Kidney epithelial cell (primary cell): ENCODE measurements around the gene EPHA8. TPM values are rescaled to one million over a fixed set of nuclear protein-coding genes. Genes with fewer than 3 reads are reported as not detected.

Source experiments
- DNase-seq: peaks from one replicate; pipeline ENCODE4 v3.0.0-alpha.2; 2010; ENCODE audit warnings: low read depth
- H3K27me3 ChIP-seq: 2 replicates; pipeline ENCODE4 v1.6.0; 2011; ENCODE audit warnings: low read length; ENCODE audit not compliant: control insufficient read depth, insufficient read depth
- H3K36me3 ChIP-seq: 2 replicates; pipeline ENCODE4 v1.5.1; 2011; ENCODE audit warnings: low read length; ENCODE audit not compliant: control insufficient read depth, insufficient read depth
- H3K4me3 ChIP-seq: 2 replicates; pipeline ENCODE4 v1.5.1; 2011; ENCODE audit warnings: low read depth, mild to moderate bottlenecking, control low read depth, low read length
- total RNA-seq: library from RNA; depleted of rRNA; stranded (reverse); fragments of >200 nt; gene quantifications from 2 replicates; pipeline ENCODE4 v1.2.3, GENCODE V29; 2015
- TF ChIP-seq, protein P1 (sequence below): IDR thresholded peaks from 2 replicates; pipeline ENCODE4 v1.5.1; 2011; ENCODE audit warnings: mild to moderate bottlenecking, moderate library complexity, low read length, control low read depth, inconsistent platforms; ENCODE audit not compliant: insufficient read depth, poor library complexity, severe bottlenecking

Gene EPHA8
- total RNA-seq, 1 donor from 2014 or later: not detected

DNA sequence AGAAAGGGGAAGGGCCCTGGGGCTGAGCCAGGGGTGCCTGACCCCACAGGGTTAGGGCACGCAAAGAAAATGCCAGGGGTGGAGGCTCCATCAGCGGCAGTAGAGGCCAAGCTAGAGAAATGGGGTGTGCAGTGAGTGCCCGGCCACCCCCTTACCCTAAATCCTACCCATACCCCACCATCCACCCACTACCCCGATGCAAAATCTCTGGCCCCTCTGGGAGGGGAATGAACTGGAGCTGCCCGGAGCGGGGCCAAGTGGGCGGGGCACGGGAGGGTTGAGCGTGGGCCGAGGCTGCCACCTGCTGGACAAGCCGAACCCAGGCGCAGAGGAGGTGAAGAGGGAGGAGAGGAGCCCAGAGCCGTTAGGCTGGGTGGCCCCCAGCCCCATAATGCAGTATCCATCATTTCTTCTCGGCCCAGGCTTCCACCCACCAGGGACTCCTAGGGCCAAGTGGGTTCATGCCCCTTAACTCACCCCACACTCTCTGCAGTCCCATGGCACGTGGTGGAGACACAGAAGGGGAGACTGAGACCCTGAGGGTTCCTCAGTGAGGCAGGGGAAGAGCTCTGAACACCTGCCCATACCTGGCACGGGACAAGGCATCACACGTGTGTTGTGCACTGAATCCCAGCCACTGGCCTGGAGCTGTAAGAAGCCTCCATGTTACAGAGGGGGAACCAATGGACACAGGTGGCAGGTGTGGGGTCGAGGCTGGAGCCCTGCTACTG is 78.8 kb downstream of the EPHA8 start:
- no peak for DNase-seq
- no peaks in the 10 kb centered on the region for H3K36me3 ChIP-seq
- TF ChIP-seq, protein P1, sequence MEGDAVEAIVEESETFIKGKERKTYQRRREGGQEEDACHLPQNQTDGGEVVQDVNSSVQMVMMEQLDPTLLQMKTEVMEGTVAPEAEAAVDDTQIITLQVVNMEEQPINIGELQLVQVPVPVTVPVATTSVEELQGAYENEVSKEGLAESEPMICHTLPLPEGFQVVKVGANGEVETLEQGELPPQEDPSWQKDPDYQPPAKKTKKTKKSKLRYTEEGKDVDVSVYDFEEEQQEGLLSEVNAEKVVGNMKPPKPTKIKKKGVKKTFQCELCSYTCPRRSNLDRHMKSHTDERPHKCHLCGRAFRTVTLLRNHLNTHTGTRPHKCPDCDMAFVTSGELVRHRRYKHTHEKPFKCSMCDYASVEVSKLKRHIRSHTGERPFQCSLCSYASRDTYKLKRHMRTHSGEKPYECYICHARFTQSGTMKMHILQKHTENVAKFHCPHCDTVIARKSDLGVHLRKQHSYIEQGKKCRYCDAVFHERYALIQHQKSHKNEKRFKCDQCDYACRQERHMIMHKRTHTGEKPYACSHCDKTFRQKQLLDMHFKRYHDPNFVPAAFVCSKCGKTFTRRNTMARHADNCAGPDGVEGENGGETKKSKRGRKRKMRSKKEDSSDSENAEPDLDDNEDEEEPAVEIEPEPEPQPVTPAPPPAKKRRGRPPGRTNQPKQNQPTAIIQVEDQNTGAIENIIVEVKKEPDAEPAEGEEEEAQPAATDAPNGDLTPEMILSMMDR: peak; percentile 91
- H3K4me3 ChIP-seq: no peak overlapping the region
- H3K27me3 ChIP-seq: peaks cover 35% of the 10 kb centered on the region

DNA sequence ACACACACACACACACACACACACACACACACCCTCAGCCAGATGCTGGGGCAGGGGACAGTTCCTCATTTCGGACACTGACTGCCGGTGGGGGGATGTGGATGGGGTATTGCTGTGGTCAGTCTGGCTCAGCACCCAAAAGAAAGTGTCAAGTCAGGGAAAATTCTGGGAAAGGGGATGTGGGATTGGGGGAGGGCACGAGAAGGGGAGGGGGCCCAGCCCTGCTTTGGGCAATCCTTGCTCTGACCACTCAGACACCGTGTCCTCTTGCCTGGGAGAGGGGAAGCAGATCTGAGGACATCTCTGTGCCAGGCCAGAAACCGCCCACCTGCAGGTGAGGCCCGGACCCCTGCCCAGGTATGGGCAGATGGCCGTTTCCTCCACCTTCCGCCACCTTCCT is 80.1 kb downstream of the EPHA8 start, which contains the start of gene C1QC:
Gene C1QC (plus strand): TSS at position 253 of the 400 bp plus-strand sequence. CDS start 391 bp downstream, outside the sequence.
- Histone ChIP-seq H3K4me3 (no peak within 1 kb of the TSS), H3K27me3 (peaks cover 39% of the 10 kb centered on the region), H3K36me3 (no peaks in the 10 kb centered on the region)
- no peak for DNase-seq
- TF ChIP-seq, protein P1: no peak

DNA sequence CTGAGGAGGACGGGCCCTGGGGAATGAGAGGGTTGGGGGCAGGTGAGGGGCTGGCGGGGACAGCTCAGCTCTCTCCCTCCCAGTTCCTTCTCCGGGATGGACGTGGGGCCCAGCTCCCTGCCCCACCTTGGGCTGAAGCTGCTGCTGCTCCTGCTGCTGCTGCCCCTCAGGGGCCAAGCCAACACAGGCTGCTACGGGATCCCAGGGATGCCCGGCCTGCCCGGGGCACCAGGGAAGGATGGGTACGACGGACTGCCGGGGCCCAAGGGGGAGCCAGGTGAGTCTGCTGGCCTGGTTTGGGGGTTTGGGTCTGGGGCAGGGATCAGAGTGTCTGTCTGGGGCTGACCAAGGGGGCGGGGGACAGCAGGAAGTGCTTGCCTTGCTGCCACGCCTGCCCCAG is 80.6 kb downstream of the EPHA8 start:
- TF ChIP-seq, protein P1: no peak
- H3K27me3 ChIP-seq: peaks cover 38% of the 10 kb centered on the region
- no peak for DNase-seq
- no peak overlapping the region for H3K4me3 ChIP-seq
- H3K36me3 ChIP-seq: no peaks in the 10 kb centered on the region

DNA sequence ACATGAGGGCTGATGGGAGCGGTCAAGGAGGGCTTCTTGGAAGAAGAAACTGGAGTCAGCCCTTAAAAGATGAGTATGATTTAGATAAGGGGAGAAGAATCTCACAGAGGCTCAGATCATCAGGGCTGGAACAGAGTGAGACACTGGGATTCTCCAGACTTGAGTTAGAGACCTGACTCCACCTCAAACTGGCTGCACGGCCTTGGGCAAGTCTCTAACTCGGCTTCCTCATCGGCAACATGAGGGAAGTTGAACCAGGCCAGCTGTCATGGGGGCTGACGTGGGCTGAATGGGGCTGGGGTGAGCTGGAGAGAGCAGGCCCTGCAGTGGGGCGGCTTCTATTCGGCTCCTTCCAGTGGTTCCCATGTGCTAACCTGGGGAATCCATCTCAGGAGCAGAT is 82.6 kb downstream of the EPHA8 start:
- no peaks in the 10 kb centered on the region for H3K36me3 ChIP-seq
- no peak overlapping the region for H3K4me3 ChIP-seq
- TF ChIP-seq, protein P1: no peak
- H3K27me3 ChIP-seq: peaks cover 34% of the 10 kb centered on the region
- DNase-seq: no peak

DNA sequence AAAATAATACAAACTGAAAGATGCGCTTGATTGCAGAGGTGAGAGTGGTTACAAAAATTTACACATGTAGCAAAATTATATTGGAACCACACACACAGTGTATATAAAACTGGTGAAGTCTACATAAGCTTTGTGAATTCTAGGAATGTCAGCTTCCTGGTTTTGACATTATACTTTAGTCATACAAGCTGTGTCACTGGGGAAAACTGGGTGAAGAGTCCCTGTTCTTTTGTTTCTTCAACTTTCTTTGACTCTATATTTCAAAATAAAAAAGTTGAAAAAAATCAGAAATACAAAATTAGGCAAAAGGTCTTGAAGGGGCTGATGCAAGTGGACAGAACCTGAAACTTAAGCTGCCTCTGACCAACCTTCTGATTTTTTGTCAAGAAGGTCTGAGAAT is 83.1 kb downstream of the EPHA8 start:
- H3K27me3 ChIP-seq: peaks cover 31% of the 10 kb centered on the region
- TF ChIP-seq, protein P1: no peak
- H3K4me3 ChIP-seq: no peak overlapping the region
- no peak for DNase-seq
- no peaks in the 10 kb centered on the region for H3K36me3 ChIP-seq
